Heart left ventricle (tissue), 16 donors: ENCODE results near the gene PLCL1. TPM values are rescaled to one million over a fixed set of nuclear protein-coding genes. Genes with fewer than 3 reads are reported as not detected.

ENCODE experiments used
- ATAC-seq, 4 donors: fragments of 200-7000 bp; cut with Tn5 transposase; one replicate each; pipeline ENCODE4 v1.9.1; 2020 to 2022; ENCODE audit warnings: moderate library complexity in 4 of 4, mild to moderate bottlenecking in 3 of 4, moderate number of reproducible peaks in 1 of 4
- DNase-seq, 5 donors: peaks; one replicate each; pipeline ENCODE4 v3.0.0-alpha.2; 2020
- H3K27ac ChIP-seq, 12 donors: fragments of 200-600 bp; sonication (generic) in 4 of 12; one replicate each; pipeline versions ENCODE4 v1.5.0 to v1.8.0; 2016 to 2022; ENCODE audit warnings: mild to moderate bottlenecking in 2 of 12
- H3K27me3 ChIP-seq, 9 donors: fragments of 200-600 bp; sonication (generic) in 2 of 9; one replicate each; pipeline versions ENCODE4 v1.5.1 to v1.8.0; 2016 to 2022; ENCODE audit warnings: mild to moderate bottlenecking in 3 of 9
- H3K36me3 ChIP-seq, 9 donors: fragments of 200-600 bp; sonication (generic) in 2 of 9; one replicate each; pipeline versions ENCODE4 v1.5.0 to v1.8.0; 2018 to 2022; ENCODE audit warnings: mild to moderate bottlenecking in 2 of 9
- H3K4me1 ChIP-seq, 12 donors: fragments of 200-600 bp; sonication (generic) in 4 of 12; one replicate each; pipeline versions ENCODE4 v1.5.0 to v1.8.0; 2016 to 2022; ENCODE audit warnings: mild to moderate bottlenecking in 3 of 12
- H3K4me3 ChIP-seq, 12 donors: fragments of 200-600 bp; sonication (generic) in 4 of 12; one replicate each; pipeline versions ENCODE4 v1.5.0 to v1.8.0; 2017 to 2022; ENCODE audit warnings: mild to moderate bottlenecking in 9 of 12, moderate library complexity in 4 of 12
- H3K9me3 ChIP-seq, 12 donors: fragments of 200-600 bp; sonication (generic) in 4 of 12; one replicate each; pipeline versions ENCODE4 v1.5.0 to v1.8.0; 2016 to 2022; ENCODE audit warnings: mild to moderate bottlenecking in 1 of 12
- CTCF ChIP-seq, 12 donors: fragments of 200-600 bp; sonication (generic) in 4 of 12; IDR thresholded peaks; one replicate each; pipeline versions ENCODE4 v1.5.0 to v1.8.0; 2018 to 2022; ENCODE audit warnings: antibody characterized with exemption in 12 of 12, mild to moderate bottlenecking in 5 of 12
- POLR2A ChIP-seq, 2 donors: fragments of 450-650 bp; IDR thresholded peaks; one replicate each; pipeline ENCODE4 v1.6.1; 2017; ENCODE audit warnings: antibody characterized with exemption in 2 of 2, mild to moderate bottlenecking in 2 of 2, moderate library complexity in 2 of 2
- WGBS, 4 donors: extraction: QIAGEN DNeasy Blood & Tissue Kit in 2 of 4; methylation state at CpG; one replicate each; pipeline versions ENCODE4 v1.1.5 to v1.1.7; 2013 to 2018; 5-methylcytosine and 5-hydroxymethylcytosine counted together
- intact Hi-C, 10 donors: fragments of 100-400 bp; cut with DNase I; formaldehyde crosslinking; loops; one replicate each; pipeline versions ENCODE4 v1.11.1 to v1.14.2; 2022
- polyA plus RNA-seq, 2 donors: library from polyadenylated mRNA; stranded (reverse); fragments of 200-250 nt; gene quantifications; one replicate each; pipeline ENCODE4 v1.2.3, GENCODE V29; 2013
- total RNA-seq, 9 donors: library from RNA; depleted of rRNA in 2 of 9; stranded (reverse); fragments of >200 nt in 2 of 9; fragmentation: NEBNext Ultra II Directional in 3 of 9; extraction: Animal tissue kit (Norgen Biotek cat#: 25700) in 3 of 9; gene quantifications; one replicate each; pipeline versions ENCODE4 v1.1.0 to v1.2.4, GENCODE V29; 2016 to 2023
- donor health status: ischemic (EF 13 %, LVEDD 7.1; RV severe dilation, severe dysfunction).
- donor health status: healthy with polysubstance abuse.
- donor health status: DM: no; HTN: yes; CAD: no.
- donor health status: DM: no; HTN: no; CAD: no.
- donor health status: ischemic (EF 25% LVEDD 6.9; RV normal size, moderate dysfunction).
- donor health status: ischemic (EF 25% LVEDD 5.7; RV mildly dilated, moderate dysfunction).
- donor health status: healthy.
- donor health status: DM: yes; HTN: yes; CAD: no.
- donor health status: ischemic (EF 35%, LVEDD 5.7; RV mildly dilated, moderate dysfunction).
- donor health status: nonischemic (EF 11% LVEDD 7.7; RV severe dilation, severe dysfunction).
- donor health status: DM: yes; HTN: yes; CAD: no.
- donor health status: PGD.
- donor health status: ischemic (EF 29% LVEDD 5.4; RV normal size, mild dysfunction).
- donor health status: nonischemic (EF 23%, LVEDD 6.1; RV moderate dilation, normal function).

The PLCL1 gene
- total and polyA plus RNA-seq, 11 donors = 22.0 to 126 (median 90.4) TPM

GRCh38 chr2:197885126-197885525 is 80.7 kb downstream of the PLCL1 start:
- Histone ChIP-seq H3K36me3 (no peaks in the 10 kb centered on the region), H3K27me3 (no peaks in the 10 kb centered on the region), H3K4me1 (peaks cover 3 to 48% (median 17%) of the 10 kb centered on the region in 12 donors), H3K4me3 (no peak overlapping the region), H3K9me3 (no peaks in the 10 kb centered on the region), H3K27ac (no peak overlapping the region)
- no peak for TF ChIP-seq CTCF (IDR thresholded peaks at IDR 0.05)
- TF ChIP-seq POLR2A (IDR thresholded peaks at IDR 0.05) = no peak
- WGBS, 4 donors = 91 to 98% (median 95%) methylated on average over 3 of the region's 3 CpGs
- DNase-seq (no peak), ATAC-seq (no peak)
- intact Hi-C loops = loop anchor here in 3 of 10 donors (10.0 kb wide), 3 partner anchors 70 to 80 kb away; partner anchors contain the start of gene PLCL1 (in 1 of the 3)

GRCh38 chr2:197885587-197885986 is 81.2 kb downstream of the PLCL1 start:
- H3K4me3 ChIP-seq = no peak overlapping the region
- H3K36me3 ChIP-seq = no peaks in the 10 kb centered on the region
- no peak for TF ChIP-seq POLR2A (IDR thresholded peaks at IDR 0.05)
- no peak for TF ChIP-seq CTCF (IDR thresholded peaks at IDR 0.05)
- 81 to 85% (median 83%) methylated on average over 4 of the region's 4 CpGs for WGBS, 4 donors
- intact Hi-C loops = loop anchor here in 3 of 10 donors (10.0 kb wide), 3 partner anchors 69 to 81 kb away; partner anchors contain the start of gene PLCL1 (in 1 of the 3)
- ATAC-seq (no peak), DNase-seq (no peak)
- H3K9me3 ChIP-seq = no peaks in the 10 kb centered on the region
- H3K27ac ChIP-seq = no peak overlapping the region
- peaks cover 0 to 48% (median 19%) of the 10 kb centered on the region in 12 donors for H3K4me1 ChIP-seq
- no peaks in the 10 kb centered on the region for H3K27me3 ChIP-seq

GRCh38 chr2:197888321-197888720 is 83.9 kb downstream of the PLCL1 start:
- TF ChIP-seq POLR2A (IDR thresholded peaks at IDR 0.05) (no peak), CTCF (IDR thresholded peaks at IDR 0.05) (no peak)
- Histone ChIP-seq H3K4me1 (peaks cover 6 to 58% (median 38%) of the 10 kb centered on the region in 12 donors), H3K27me3 (no peaks in the 10 kb centered on the region), H3K4me3 (no peak overlapping the region), H3K36me3 (no peaks in the 10 kb centered on the region), H3K27ac (peak overlapping the region in 3 of 12 donors; percentile 8 to 77 (median 10)), H3K9me3 (no peaks in the 10 kb centered on the region)
- ATAC-seq = no peak
- intact Hi-C loops = loop anchor here in 3 of 10 donors (10.0 kb wide), 3 partner anchors 66 to 84 kb away; partner anchors contain the start of gene PLCL1 (in 1 of the 3)
- no peak for DNase-seq
- 74 to 96% (median 90%) methylated on average over 1 of the region's 1 CpG for WGBS, 4 donors

GRCh38 chr2:197889041-197889440 is 84.6 kb downstream of the PLCL1 start:
- Histone ChIP-seq H3K27ac (peak overlapping the region in 5 of 12 donors; percentile 5 to 77 (median 15)), H3K27me3 (no peaks in the 10 kb centered on the region), H3K9me3 (no peaks in the 10 kb centered on the region), H3K4me3 (no peak overlapping the region), H3K4me1 (peaks cover 1 to 60% (median 36%) of the 10 kb centered on the region in 12 donors), H3K36me3 (no peaks in the 10 kb centered on the region)
- TF ChIP-seq CTCF (IDR thresholded peaks at IDR 0.05) = no peak
- TF ChIP-seq POLR2A (IDR thresholded peaks at IDR 0.05) = no peak
- peak in 3 of 4 donors; percentile 33 to 64 (median 36) for ATAC-seq
- no peak for DNase-seq
- intact Hi-C loops = loop anchor here in 3 of 10 donors (10.0 kb wide), 3 partner anchors 66 to 84 kb away; partner anchors contain the start of gene PLCL1 (in 1 of the 3)
- WGBS, 4 donors = 36 to 42% (median 38%) methylated on average over 2 of the region's 2 CpGs
